Measurements from ENCODE around the gene HOXC4. TPM values are rescaled to one million over a fixed set of nuclear protein-coding genes. Genes with fewer than 3 reads are reported as not detected.

HOXC4 gene
- total and polyA plus RNA-seq, 2 of the 8 experiments (the other 6 are each of a cell fraction or from before 2014, with no cell fraction given), result not detected

GRCh38 chr12:54056110-54056509 is 2.5 kb downstream of the HOXC4 start (continued):
- TF ChIP-seq FOSL1 (IDR thresholded peaks at IDR 0.05; ENCODE audit: insufficient read depth, low read depth, low read length) (no peak), JUN (IDR thresholded peaks at IDR 0.05; ENCODE audit: low read depth, low read length) (no peak), USF2 (IDR thresholded peaks at IDR 0.05; ENCODE audit: low read length) (no peak), TBP (IDR thresholded peaks at IDR 0.05; ENCODE audit: low read depth, low read length) (no peak), YY1 (IDR thresholded peaks at IDR 0.05; ENCODE audit: low read depth, low read length) (no peak), BCL11A (IDR thresholded peaks at IDR 0.05; ENCODE audit: low read depth in 2 of 2, low read length in 2 of 2) (no peak), E2F6 (IDR thresholded peaks at IDR 0.05) (no peak), RNF2 (IDR thresholded peaks at IDR 0.05; ENCODE audit: borderline replicate concordance, low read depth, low read length, missing control alignments, poor library complexity, severe bottlenecking) (peak; percentile 72), TCF12 (IDR thresholded peaks at IDR 0.05; ENCODE audit: low read depth, low read length) (no peak), CTBP2 (IDR thresholded peaks at IDR 0.05; ENCODE audit: borderline replicate concordance, insufficient read depth, insufficient read length, low read length) (no peak), KDM4A (IDR thresholded peaks at IDR 0.05; ENCODE audit: low read depth, low read length, severe bottlenecking) (no peak)

Data from H1 (cell line).